CD4-positive, alpha-beta memory T cell (primary cell): ENCODE data around the gene COX10. TPM values are rescaled to one million over a fixed set of nuclear protein-coding genes. Genes with fewer than 3 reads are reported as not detected.
"Not testable (repeated sequence)": the region's sequence is repeated elsewhere in the genome, so short reads cannot be mapped to it uniquely, and the experiment has no call there.

Source experiments
- CTCF ChIA-PET: fragments of 350-600 bp; sonication (Branson Sonifier 250); formaldehyde crosslinking; loops from one replicate; lab custom pipeline; 2021; ENCODE audit warnings: inconsistent platforms; ENCODE audit not compliant: partially characterized antibody; lab: Charles Lee
- POLR2A ChIA-PET: fragments of 350-600 bp; sonication (Branson Sonifier 250); formaldehyde crosslinking; loops from one replicate; lab custom pipeline; 2021; ENCODE audit not compliant: partially characterized antibody; lab: Charles Lee
- DNase-seq, 5 donors: peaks; one replicate each; pipeline versions ENCODE4 v3.0.0 to v3.0.0-alpha.2; 2020 to 2022; ENCODE audit warnings: mixed read lengths in 1 of 5
- H3K27ac ChIP-seq: one replicate; pipeline ENCODE4 v1.7.0; 2013; ENCODE audit warnings: low read depth, low read length
- H3K27me3 ChIP-seq: 2 replicates; pipeline ENCODE4 v1.7.0; 2013; ENCODE audit warnings: mild to moderate bottlenecking, low read length, moderate library complexity; ENCODE audit not compliant: insufficient read depth
- H3K36me3 ChIP-seq: 2 replicates; pipeline ENCODE4 v1.7.0; 2013; ENCODE audit warnings: mild to moderate bottlenecking, low read length, moderate library complexity; ENCODE audit not compliant: insufficient read depth
- H3K4me1 ChIP-seq: 2 replicates; pipeline ENCODE4 v1.7.0; 2013; ENCODE audit warnings: mild to moderate bottlenecking, low read length, moderate library complexity; ENCODE audit not compliant: insufficient read depth
- H3K4me3 ChIP-seq, 2 donors: one replicate each; pipeline ENCODE4 v1.7.0; 2013; ENCODE audit warnings: low read length in 2 of 2, mild to moderate bottlenecking in 1 of 2
- H3K9me3 ChIP-seq, 2 donors: one replicate each; pipeline ENCODE4 v1.7.0; 2013; ENCODE audit warnings: low read length in 2 of 2, control low read depth in 1 of 2; ENCODE audit not compliant: control insufficient read depth in 1 of 2
- H3K27ac Mint-ChIP-seq, 7 donors: one replicate each; pipeline ENCODE4 v1.8.0; 2020 to 2021; ENCODE audit warnings: mixed read lengths in 7 of 7, mild to moderate bottlenecking in 6 of 7, inconsistent platforms in 3 of 7, moderate library complexity in 3 of 7
- H3K27me3 Mint-ChIP-seq, 2 donors: one replicate each; pipeline ENCODE4 v1.8.0; 2020 to 2021; ENCODE audit warnings: mixed read lengths in 2 of 2
- H3K36me3 Mint-ChIP-seq, 2 donors: one replicate each; pipeline ENCODE4 v1.8.0; 2020 to 2021; ENCODE audit warnings: mixed read lengths in 2 of 2, inconsistent platforms in 1 of 2, mild to moderate bottlenecking in 1 of 2
- H3K4me1 Mint-ChIP-seq, 4 donors: one replicate each; pipeline ENCODE4 v1.8.0; 2020 to 2021; ENCODE audit warnings: mixed read lengths in 4 of 4, mild to moderate bottlenecking in 1 of 4
- H3K4me3 Mint-ChIP-seq, 8 donors: one replicate each; pipeline ENCODE4 v1.8.0; 2020 to 2021; ENCODE audit warnings: mixed read lengths in 8 of 8, mild to moderate bottlenecking in 7 of 8, moderate library complexity in 6 of 8, inconsistent platforms in 3 of 8
- H3K9me3 Mint-ChIP-seq, 8 donors: one replicate each; pipeline ENCODE4 v1.8.0; 2020 to 2021; ENCODE audit warnings: mixed read lengths in 8 of 8, mild to moderate bottlenecking in 5 of 8, inconsistent platforms in 3 of 8, moderate library complexity in 1 of 8
- intact Hi-C: fragments of 100-400 bp; cut with micrococcal nuclease; formaldehyde crosslinking; loops from one replicate; pipeline ENCODE4 v1.15.1; 2023
- polyA plus RNA-seq, 2 donors: library from polyadenylated mRNA; unstranded; fragments of 300-500 nt; fragmentation: Illumina TruSeq; gene quantifications; one replicate each; pipeline ENCODE4 v1.2.3, GENCODE V29; 2021
- total RNA-seq, 2 experiments: library from RNA; stranded (reverse); gene quantifications; one replicate each; pipeline ENCODE4 v1.2.3, GENCODE V29; 2021

Gene COX10
- total and polyA plus RNA-seq, 4 experiments from 2014 or later = 16.9 to 34.8 (median 20.4) TPM

- H3K4me3 Mint-ChIP-seq = peak overlapping the region in 7 of 8 donors; percentile 70 to 85 (median 78)
- H3K27me3 Mint-ChIP-seq, H3K9me3 ChIP-seq, intact Hi-C loops, H3K36me3 ChIP-seq, POLR2A ChIA-PET, H3K36me3 Mint-ChIP-seq, H3K27me3 ChIP-seq, H3K9me3 Mint-ChIP-seq, CTCF ChIA-PET: not testable (repeated sequence)
- peak in 1 of 5 donors; percentile 40 for DNase-seq
- H3K27ac Mint-ChIP-seq = peak overlapping the region; percentile 85 to 94 (median 91)
- H3K4me3 ChIP-seq = peak overlapping the region in 1 of 2 donors; percentile 28
- peaks cover 74% of the 10 kb centered on the region for H3K4me1 ChIP-seq
- H3K4me1 Mint-ChIP-seq = peaks cover 56 to 82% (median 70%) of the 10 kb centered on the region in 4 donors
- H3K27ac ChIP-seq = peak overlapping the region; percentile 15
These were observed 123.5 kb downstream of the COX10 start for GRCh38 chr17:14192636-14193344.

- intact Hi-C loops = no loop called here
- H3K27me3 Mint-ChIP-seq = no peaks in the 10 kb centered on the region
- H3K9me3 Mint-ChIP-seq = peaks cover 0 to 2% (median 0%) of the 10 kb centered on the region in 8 donors
- no peaks in the 10 kb centered on the region for H3K9me3 ChIP-seq
- ChIA-PET CTCF (interaction anchor here (0.7 to 7.9 kb wide), 6 partner anchors 10 to 233 kb away, joined by 3 to 59 read pairs (median 5); partner anchors contain the start of gene HS3ST3B1), POLR2A (interaction anchor here (1.0 to 8.0 kb wide), 6 partner anchors 10 to 232 kb away, joined by 3 to 144 read pairs (median 4); partner anchors contain the start of genes COX10 and HS3ST3B1)
- H3K36me3 ChIP-seq = no peaks in the 10 kb centered on the region
- peak overlapping the region; percentile 35 for H3K27ac ChIP-seq
- DNase-seq = peak in 3 of 5 donors; percentile 37 to 43 (median 42)
- H3K4me1 ChIP-seq = peaks cover 90% of the 10 kb centered on the region
- H3K36me3 Mint-ChIP-seq = no peaks in the 10 kb centered on the region
- peak overlapping the region; percentile 67 to 91 (median 78) for H3K4me3 Mint-ChIP-seq
- H3K27ac Mint-ChIP-seq = peak overlapping the region; percentile 87 to 96 (median 92)
- H3K27me3 ChIP-seq = no peaks in the 10 kb centered on the region
- H3K4me3 ChIP-seq = peak overlapping the region in 1 of 2 donors; percentile 32
- H3K4me1 Mint-ChIP-seq = peaks cover 74 to 95% (median 83%) of the 10 kb centered on the region in 4 donors
These were observed 127.2 kb downstream of the COX10 start for GRCh38 chr17:14196377-14196997.

GRCh38 chr17:14197057-14197456, 127.8 kb downstream of the COX10 start:
- peak overlapping the region; percentile 87 to 96 (median 92) for H3K27ac Mint-ChIP-seq
- H3K9me3 ChIP-seq = no peaks in the 10 kb centered on the region
- no peaks in the 10 kb centered on the region for H3K36me3 ChIP-seq
- no peak for DNase-seq
- H3K9me3 Mint-ChIP-seq = peaks cover 0 to 2% (median 0%) of the 10 kb centered on the region in 8 donors
- H3K4me3 ChIP-seq = no peak overlapping the region
- peaks cover 76 to 95% (median 85%) of the 10 kb centered on the region in 4 donors for H3K4me1 Mint-ChIP-seq
- peak overlapping the region; percentile 35 for H3K27ac ChIP-seq
- H3K36me3 Mint-ChIP-seq = no peaks in the 10 kb centered on the region
- peaks cover 90% of the 10 kb centered on the region for H3K4me1 ChIP-seq
- H3K4me3 Mint-ChIP-seq = peak overlapping the region; percentile 67 to 91 (median 78)
- CTCF ChIA-PET = interaction anchor here (0.7 to 7.9 kb wide), 6 partner anchors 10 to 232 kb away, joined by 3 to 59 read pairs (median 5); partner anchors contain the start of gene HS3ST3B1
- intact Hi-C loops = loop anchor here (1.0 kb wide), 1 partner anchor 9 kb away; no protein-coding TSS in a partner anchor
- no peaks in the 10 kb centered on the region for H3K27me3 Mint-ChIP-seq
- no peaks in the 10 kb centered on the region for H3K27me3 ChIP-seq
- POLR2A ChIA-PET = interaction anchor here (1.1 to 8.0 kb wide), 6 partner anchors 9 to 128 kb away, joined by 3 to 144 read pairs (median 4); partner anchors contain the start of genes COX10 and HS3ST3B1

DNA sequence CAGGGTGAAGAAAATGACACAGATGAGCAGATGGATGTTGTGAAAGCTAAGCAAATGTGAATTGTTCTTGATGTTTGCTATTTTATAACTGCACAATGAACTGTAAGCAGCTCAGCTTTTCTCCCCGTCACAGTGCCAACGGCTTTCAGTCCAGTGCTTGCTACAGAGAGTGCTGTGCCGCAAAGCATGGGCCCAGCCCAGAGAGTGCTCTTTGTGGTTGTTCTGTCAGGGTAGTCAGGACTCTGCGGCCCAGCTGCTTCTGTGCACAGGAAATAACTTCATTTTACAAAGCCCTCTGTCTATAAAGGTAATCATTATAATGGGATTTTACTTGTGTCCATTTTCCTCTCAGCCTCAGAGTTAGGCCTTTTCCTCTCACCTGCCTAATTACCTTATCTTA, 128.3 kb downstream of the COX10 start:
- H3K4me1 ChIP-seq = peaks cover 90% of the 10 kb centered on the region
- Mint-ChIP-seq H3K36me3 (no peaks in the 10 kb centered on the region), H3K4me3 (peak overlapping the region; percentile 72 to 91 (median 78)), H3K9me3 (peaks cover 0 to 2% (median 0%) of the 10 kb centered on the region in 8 donors), H3K27me3 (no peaks in the 10 kb centered on the region), H3K4me1 (peaks cover 77 to 95% (median 87%) of the 10 kb centered on the region in 4 donors), H3K27ac (peak overlapping the region; percentile 87 to 96 (median 92))
- no peaks in the 10 kb centered on the region for H3K36me3 ChIP-seq
- H3K27ac ChIP-seq = peak overlapping the region; percentile 35
- peak overlapping the region in 1 of 2 donors; percentile 12 for H3K4me3 ChIP-seq
- intact Hi-C loops = loop anchor here (1.0 kb wide), 1 partner anchor 9 kb away; no protein-coding TSS in a partner anchor
- DNase-seq = peak in 4 of 5 donors; percentile 51 to 63 (median 54)
- H3K27me3 ChIP-seq = no peaks in the 10 kb centered on the region
- H3K9me3 ChIP-seq = no peaks in the 10 kb centered on the region
- POLR2A ChIA-PET = interaction anchor here (1.1 to 8.0 kb wide), 5 partner anchors 9 to 128 kb away, joined by 3 to 144 read pairs (median 4); partner anchors contain the start of genes COX10 and HS3ST3B1
- CTCF ChIA-PET = interaction anchor here (1.4 to 7.9 kb wide), 4 partner anchors 9 to 105 kb away, joined by 3 to 59 read pairs (median 12); partner anchors contain the start of gene HS3ST3B1

DNA sequence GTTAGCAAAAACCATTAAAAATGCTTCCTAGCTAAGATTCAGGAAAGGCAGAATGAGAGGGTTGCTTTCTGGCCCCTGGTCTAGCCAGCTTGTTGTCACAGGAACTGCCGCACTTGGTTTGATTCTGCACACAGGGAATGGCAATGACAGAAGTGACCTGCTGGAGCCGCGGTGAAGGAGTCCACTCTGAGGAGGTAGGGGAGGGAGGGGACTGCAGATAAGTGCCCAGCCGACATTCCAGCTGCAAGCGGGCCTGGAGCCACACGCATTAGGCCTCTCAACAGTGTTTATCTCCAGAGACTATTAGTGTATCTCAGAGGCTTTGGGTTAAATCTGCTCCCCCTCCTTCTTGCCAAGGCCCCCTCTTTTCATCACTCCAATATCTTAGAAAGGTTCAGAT, 128.7 kb downstream of the COX10 start:
- peaks cover 95% of the 10 kb centered on the region for H3K4me1 ChIP-seq
- H3K9me3 ChIP-seq = no peaks in the 10 kb centered on the region
- no peak for DNase-seq
- Mint-ChIP-seq H3K4me3 (peak overlapping the region; percentile 67 to 91 (median 77)), H3K36me3 (no peaks in the 10 kb centered on the region), H3K27me3 (no peaks in the 10 kb centered on the region), H3K4me1 (peaks cover 79 to 95% (median 89%) of the 10 kb centered on the region in 4 donors), H3K9me3 (peaks cover 0 to 2% (median 0%) of the 10 kb centered on the region in 8 donors), H3K27ac (peak overlapping the region; percentile 87 to 96 (median 92))
- no peaks in the 10 kb centered on the region for H3K27me3 ChIP-seq
- no peaks in the 10 kb centered on the region for H3K36me3 ChIP-seq
- POLR2A ChIA-PET = interaction anchor here (1.1 to 8.0 kb wide), 4 partner anchors 8 to 102 kb away, joined by 3 to 144 read pairs (median 8); partner anchors contain the start of gene HS3ST3B1
- CTCF ChIA-PET = interaction anchor here (1.1 to 7.9 kb wide), 6 partner anchors 9 to 600 kb away, joined by 3 to 59 read pairs (median 5); partner anchors contain the start of gene HS3ST3B1
- intact Hi-C loops = no loop called here
- peak overlapping the region; percentile 35 for H3K27ac ChIP-seq
- H3K4me3 ChIP-seq = peak overlapping the region in 1 of 2 donors; percentile 12

DNA sequence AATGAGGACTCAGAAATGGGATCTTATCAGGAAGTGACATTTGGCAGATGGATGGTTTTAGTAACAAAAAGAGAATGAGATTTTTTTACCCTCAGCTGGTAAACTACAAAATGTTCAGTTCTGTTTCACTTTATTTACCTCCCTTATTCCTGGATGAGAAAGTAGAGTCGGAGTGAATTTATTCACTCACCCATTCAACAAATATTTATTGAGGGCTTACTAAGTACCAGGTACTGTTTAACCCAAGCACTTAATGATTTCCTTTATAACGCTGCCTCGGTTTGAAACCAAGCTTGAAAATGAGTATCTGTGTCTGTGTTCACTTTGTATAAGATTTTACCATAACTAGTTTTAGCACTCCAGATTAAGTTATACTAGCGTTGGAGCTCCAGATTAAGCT, 129.3 kb downstream of the COX10 start:
- POLR2A ChIA-PET = interaction anchor here (1.1 to 8.0 kb wide), 4 partner anchors 10 to 129 kb away, joined by 3 to 144 read pairs (median 4); partner anchors contain the start of genes COX10 and HS3ST3B1
- H3K36me3 ChIP-seq = no peaks in the 10 kb centered on the region
- intact Hi-C loops = no loop called here
- CTCF ChIA-PET = interaction anchor here (1.1 to 7.9 kb wide), 6 partner anchors 8 to 600 kb away, joined by 3 to 59 read pairs (median 5); partner anchors contain the start of gene HS3ST3B1
- peak overlapping the region; percentile 35 for H3K27ac ChIP-seq
- H3K9me3 ChIP-seq = no peaks in the 10 kb centered on the region
- Mint-ChIP-seq H3K4me1 (peaks cover 80 to 96% (median 89%) of the 10 kb centered on the region in 4 donors), H3K36me3 (no peaks in the 10 kb centered on the region), H3K9me3 (peaks cover 0 to 2% (median 0%) of the 10 kb centered on the region in 8 donors), H3K27me3 (no peaks in the 10 kb centered on the region), H3K27ac (peak overlapping the region; percentile 87 to 96 (median 92)), H3K4me3 (peak overlapping the region; percentile 14 to 91 (median 77))
- no peak for DNase-seq
- peaks cover 100% of the 10 kb centered on the region for H3K4me1 ChIP-seq
- H3K27me3 ChIP-seq = no peaks in the 10 kb centered on the region
- peak overlapping the region in 1 of 2 donors; percentile 12 for H3K4me3 ChIP-seq
